Stimulated activated CD4-positive, alpha-beta T cell treated with anti-CD3 and anti-CD28 coated beads, Interleukin-4, amount 100 ng/mL, for 48 hours (primary cell): ENCODE data around the gene IGSF21.

Experiments
- DNase-seq, 2 donors: peaks; one replicate each; pipeline ENCODE4 v3.0.0-alpha.2; 2020; ENCODE audit warnings: low read depth in 2 of 2

IGSF21 gene

DNA sequence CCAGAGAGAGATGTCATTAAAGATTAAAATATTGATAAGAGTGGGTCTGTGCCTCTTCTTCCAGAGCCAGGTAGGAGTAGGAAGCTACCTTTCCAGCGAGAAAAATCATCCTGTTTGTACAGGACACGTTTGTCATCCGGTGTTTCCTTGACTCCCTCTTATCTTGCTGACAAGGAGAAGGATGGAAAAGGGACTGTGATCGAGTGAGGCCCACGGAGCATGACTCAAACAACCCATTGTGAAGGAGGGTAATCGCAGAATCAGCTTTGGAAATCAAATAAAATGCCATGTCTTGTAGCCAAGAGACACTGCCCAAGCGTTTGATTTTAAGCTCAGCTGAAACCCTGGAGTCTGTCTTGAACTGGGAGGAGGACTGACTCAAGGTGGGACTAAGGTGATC is 97.7 kb downstream of the IGSF21 start:
- DNase-seq: no peak

DNA sequence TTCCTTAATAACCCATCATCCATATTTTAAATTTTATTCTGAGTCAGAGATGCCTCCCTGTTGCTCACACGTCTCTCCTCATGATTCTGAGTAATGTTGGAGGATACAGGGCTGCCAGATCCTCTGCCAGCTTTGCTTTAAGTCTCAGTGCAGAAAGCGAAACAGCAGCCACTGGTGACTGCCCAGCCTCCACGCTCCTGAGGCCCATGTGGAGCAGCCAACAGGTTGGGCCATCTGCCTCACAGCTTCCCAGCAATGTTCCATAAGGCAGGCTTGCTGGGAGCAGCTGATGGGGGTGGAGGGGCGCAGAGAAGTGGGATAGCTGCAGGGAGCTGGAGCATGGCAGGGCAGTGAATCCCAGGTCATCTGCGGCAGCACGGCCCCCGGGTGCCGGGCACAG is 104.2 kb downstream of the IGSF21 start:
- DNase-seq: no peak

DNA sequence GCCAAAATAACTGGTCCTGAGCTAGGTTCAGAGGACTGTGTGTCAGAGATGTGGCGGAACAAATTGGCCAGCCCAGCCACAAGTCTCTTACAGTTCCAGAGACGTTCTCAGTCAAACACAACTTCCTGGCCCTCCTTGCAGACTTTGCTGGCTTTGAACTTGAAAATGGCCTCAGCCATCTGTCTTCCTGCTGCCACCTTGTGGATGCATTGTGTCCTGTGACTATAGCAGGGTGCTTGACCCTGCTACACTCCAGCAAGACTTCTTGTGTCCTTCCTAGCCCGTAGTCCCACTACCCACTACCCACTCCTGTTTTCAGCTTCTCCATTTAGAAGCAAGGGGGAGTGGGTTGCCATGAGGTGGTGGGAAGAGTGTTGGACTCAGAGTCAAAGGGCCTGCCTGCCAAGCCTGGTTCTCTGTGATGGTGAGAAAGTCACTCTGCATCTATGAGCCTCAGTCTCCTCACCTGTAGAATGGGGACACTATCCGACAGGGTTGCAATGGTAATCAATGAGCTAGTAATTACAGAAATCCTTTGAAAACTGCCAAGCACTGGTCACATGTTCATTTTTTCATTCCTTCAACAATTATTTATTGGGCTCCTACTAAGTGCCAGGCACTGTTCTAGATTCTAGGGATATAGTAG is 109.9 kb downstream of the IGSF21 start:
- DNase-seq: no peak

DNA sequence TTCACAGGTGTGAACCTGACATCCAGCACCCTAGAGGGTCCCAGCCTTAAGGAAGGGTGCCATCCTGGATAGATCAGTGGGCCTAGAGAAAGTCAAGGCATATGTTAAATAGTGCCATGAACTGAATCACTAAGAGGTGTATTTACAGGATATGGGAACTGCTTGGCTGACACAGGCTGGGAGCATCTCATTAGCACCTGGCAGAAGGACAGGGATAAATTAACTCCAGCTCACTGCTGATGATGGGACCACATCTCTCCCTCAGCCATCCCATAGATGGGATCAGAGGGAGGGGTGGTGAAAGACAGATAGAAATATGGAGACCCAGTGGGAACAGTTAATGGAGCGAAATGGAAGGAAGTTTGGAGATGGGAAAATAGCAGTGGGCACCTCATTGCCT is 122.0 kb downstream of the IGSF21 start:
- no peak for DNase-seq

DNA sequence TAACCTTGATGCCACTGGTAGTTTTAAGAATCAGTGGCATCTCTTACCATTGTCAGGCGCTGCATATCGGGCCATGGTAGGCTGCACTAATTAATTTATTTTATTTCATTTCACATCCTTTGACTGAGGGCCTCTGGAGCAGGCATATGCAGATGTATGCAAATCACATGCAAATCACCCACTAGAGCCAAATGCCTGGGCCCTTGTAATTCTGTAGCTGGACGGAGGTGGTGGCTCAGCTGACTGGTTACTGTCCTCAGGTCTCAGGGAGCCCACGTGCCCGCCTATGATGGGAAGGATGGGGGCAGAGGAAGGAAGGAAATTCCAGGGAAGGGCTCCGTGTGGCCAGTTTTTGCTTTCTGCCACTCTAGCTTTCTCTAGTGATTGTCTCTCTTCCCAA is 122.7 kb downstream of the IGSF21 start:
- no peak for DNase-seq

DNA sequence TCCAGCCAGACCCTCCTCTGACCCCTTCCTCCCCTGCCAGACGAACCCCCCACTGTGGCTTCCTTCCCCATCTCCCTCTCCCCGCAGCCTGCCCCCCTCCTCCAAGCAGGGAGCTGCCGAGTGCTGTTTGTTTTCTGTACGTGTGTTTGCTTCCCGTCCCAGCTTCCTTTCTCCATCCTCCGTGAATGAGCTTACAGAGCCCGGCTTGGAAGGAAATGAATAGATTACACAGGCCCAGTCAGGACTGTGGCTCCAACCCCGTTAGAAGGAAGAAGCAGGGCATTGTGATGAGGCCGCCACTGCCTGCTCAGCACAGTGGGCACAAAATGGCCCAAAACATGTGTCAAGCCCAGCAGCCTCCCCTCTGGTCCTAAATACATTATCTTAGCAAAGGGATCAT is 123.2 kb downstream of the IGSF21 start:
- no peak for DNase-seq

DNA sequence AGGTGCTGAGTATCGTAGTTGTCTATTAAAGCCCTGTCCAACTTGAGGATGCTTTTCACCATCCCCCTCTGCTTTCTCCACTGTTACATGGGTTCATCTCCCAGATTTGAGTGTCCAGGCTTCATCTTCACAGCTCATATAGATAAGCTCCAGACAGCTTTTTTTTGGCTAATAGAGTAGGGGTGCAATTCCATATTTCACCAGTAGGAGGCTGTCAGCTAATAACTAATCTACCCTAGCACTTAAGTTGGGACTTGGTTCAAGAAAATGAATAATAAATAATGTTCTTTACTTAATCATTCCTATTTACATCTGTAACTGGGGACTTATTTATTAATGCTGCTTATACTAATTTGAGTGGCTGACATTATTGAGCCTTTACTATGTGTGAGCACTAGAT is 124.5 kb downstream of the IGSF21 start:
- no peak for DNase-seq

DNA sequence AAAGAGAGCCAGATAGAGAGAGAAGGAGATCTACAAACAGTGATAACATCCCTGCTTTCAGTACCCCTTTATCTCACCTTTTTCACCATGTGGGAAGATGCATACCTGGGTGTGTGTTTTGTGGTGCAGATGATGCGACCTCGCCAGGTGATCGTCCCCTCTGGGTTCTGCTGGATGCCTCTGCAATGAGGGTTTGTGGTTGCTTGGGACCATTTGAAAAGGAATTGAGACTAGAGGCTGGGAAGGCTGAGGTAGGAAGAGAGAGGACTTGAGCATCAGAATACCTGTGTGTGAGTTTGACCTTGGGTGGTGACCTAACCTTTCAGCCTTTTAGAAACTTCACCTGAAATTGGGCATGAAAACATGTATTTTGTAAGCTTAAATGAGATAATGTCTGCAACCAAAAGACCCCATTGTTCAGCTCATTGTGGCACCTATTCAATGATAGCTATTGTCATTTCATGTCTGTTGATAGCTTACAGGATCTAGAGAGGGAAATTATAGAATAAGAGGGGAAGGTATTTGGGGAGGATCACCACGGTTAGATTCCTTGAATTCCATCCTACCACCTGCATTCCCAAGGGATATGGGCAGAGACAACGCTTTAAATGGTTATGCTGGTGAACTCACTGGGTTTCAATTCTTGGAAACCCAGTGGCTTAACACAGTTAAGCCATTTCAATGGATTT is 125.7 kb downstream of the IGSF21 start:
- DNase-seq: no peak

DNA sequence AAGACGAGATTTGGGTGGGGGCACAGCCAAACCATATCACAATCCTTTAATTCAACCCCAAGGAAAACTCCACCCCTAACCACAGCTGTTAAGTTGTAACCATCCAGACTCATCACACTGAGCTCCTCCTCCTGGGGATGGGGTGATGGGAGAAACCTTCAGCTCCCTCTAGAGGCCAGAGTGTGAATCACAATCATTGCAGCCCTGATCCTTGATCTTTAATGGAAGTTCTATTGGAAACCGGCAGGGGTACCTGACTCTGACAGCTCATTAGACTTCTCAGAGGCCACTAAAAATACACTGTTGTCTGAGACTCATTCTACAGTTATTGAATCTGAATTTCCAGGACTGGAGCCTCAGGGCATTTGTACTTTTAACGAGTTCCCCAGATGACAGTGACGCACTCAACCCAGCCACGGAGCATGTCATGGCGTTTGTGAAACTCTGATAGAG is 127.2 kb downstream of the IGSF21 start:
- DNase-seq: peak in 1 of 2 donors; percentile 2

DNA sequence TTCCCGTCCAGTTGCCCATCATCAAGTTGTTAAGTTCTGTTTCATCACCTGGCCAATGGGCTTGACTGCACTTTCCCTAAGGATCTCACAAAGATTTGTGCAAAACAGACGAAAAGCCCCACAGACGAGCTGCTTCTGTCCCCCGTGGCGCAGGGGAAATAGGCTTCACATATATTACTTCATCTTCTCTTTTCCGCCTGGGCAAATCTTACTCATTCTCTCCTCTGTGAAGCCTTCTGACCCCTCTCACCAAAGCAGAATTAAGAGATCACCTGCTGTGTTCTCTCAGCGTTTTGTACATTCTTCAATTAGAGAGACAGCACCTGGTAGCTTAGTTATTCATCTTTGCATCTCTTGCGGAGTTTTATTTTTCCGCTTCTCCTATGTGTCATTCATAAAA is 129.8 kb downstream of the IGSF21 start:
- DNase-seq: no peak

DNA sequence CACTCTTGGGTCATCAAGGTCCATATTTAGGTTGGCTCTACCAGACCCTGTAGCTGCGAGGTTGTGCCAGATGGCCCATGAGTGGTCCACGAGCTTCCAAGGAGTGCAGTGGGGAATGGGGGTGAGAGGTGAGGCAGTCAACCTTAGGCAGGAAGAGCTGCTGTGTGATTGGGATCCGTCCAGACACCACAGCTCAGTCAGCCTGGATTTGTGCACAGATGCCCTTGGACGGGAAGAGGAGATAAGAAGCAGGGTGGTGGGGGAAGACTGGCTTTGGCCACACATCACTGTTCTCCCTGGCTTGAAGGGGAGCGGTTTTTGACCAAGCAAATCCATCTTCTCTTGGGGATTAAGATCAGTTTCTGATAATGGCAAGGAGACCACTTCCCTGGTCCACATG is 130.6 kb downstream of the IGSF21 start:
- no peak for DNase-seq

DNA sequence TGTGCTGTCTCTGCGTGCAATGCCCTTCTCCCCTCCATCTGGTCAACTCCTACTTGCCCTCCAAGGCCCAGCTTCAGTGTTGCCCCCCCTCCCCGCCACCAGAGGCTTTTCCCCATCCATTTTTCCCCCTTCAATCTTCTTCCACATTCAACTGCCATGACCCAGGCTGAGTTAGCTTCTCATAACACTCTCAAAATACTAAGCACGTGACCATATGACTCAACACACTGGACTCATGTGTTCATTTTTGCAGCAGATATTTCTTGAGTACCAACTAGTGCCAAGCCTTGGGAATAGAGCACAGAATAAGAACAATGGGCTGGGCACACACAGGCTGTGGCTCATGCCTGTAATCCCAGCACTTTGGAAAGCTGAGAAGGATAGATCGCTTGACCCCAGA is 132.1 kb downstream of the IGSF21 start:
- DNase-seq: no peak

DNA sequence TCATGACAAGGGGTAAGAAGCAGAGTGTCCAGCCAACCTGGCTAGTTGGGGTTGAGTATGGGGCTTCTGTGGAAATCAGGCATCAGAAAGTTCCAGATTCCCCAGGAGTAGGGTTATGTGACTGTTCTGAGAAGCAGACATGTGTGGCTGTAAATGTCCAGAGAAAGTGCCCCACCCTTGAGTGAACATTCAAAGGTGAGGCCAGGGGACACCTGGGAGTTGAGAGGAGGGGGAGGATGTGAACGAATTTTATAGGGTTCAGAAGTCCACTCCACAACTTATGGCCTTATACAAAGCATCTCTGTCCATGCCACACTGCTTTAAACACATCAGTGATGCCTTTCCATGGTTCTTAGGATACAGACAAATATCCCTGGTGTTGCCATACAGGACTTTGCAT is 133.3 kb downstream of the IGSF21 start:
- no peak for DNase-seq

DNA sequence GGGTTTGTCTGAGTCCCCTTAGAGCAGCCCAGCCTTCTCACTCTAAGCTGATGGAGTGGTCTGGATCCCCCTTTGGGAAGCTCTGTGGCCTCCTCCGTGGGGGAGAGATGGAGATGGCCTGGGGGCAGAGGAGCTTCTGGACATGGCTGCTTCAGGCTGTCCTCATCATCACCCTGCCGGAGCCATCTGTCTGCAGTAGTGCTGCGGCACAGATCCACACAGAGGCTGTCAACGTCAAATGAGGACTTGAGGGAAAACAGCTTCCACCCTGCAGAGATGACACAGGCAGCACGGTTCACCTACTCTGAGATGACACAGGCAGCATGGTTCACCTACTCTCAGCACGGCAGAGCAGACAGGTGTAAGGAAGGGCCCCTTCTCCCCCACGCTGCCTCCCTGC is 134.3 kb downstream of the IGSF21 start:
- DNase-seq: no peak

DNA sequence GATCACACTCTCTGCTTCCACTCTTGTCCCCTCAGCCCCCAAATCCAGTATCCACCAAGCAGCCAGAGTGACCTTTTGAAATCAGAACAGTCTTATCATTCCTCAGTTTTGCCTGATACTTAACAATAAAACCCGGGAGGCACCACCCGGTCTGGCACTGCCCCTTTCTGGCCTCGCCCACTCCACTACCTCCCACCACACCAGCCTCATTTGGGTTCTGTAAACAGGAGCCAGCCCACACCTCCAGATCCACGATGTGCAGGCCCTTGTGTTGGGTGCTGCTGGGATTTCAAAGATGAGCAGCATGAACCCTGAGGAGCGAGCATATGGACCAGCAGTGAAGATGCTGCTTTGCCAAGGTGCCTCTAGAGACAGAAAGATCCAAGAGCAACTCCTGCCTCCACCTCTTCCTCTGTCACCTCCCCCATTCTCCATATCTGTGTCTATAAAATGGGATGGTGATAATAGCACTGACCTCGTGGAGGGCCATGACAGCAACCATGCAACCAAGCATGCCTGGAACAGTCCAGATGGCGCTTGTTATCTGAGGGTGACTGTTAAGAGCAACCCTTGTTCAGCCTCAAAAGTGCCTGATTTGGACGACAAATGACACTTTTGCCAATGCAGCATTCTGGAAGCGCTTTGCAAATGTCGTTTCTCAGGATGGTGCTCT is 136.0 kb downstream of the IGSF21 start:
- DNase-seq: no peak

DNA sequence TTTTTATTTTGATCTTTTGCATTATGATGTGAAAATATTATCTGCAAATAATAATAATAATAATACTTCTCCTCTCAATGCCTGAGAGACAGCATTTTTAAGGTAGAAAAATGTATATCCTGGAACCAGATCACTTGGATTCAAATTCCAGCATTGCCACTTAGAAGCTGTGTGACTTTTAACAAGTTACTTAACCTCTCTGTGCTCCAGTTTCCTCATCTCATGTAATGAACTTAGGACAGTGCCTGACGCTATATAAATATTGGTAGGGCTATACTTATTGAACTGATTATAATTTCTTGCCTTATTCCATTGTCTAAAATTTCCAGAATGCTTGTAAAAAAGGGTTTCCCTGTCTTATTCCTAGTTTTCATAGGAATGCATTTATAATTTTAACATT is 137.2 kb downstream of the IGSF21 start:
- DNase-seq: no peak

DNA sequence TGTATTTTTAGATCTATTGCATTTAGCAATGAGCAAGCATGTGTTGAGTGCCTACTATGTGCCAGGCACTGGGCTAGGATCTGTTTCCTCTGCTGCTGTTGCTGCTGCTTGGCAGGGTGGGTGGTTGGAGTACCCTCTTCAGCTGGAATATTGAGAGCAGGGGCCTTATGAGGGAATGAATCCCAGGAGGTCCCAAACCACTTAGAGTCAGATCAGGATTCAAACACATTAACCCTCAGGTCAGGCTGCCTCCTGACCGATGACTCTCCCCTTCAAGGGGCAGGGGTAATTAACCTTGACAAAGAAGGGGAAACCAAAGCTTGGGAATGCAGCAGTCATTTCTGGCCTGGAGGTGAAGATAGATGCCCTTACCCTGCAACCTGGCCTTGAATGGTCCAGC is 138.0 kb downstream of the IGSF21 start:
- no peak for DNase-seq

DNA sequence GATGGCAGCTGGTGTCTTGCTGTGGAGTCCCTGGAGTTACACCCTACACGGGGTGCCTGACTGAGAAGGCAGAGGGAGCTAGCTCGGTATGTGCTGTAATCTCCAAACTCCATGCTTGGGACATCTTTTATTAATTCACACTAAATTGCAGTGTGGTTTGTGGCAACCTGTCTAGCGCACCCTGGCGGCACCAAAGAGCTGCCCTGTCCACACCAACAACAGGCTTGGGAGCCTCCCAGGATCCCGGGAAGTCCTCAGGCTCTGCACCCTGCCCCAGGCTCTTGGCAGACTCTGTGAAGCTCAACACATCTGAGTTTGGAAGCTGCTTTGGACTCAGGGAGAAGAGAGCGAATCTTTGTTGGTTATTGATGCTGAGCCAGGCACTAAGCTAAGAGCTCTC is 138.9 kb downstream of the IGSF21 start:
- no peak for DNase-seq

DNA sequence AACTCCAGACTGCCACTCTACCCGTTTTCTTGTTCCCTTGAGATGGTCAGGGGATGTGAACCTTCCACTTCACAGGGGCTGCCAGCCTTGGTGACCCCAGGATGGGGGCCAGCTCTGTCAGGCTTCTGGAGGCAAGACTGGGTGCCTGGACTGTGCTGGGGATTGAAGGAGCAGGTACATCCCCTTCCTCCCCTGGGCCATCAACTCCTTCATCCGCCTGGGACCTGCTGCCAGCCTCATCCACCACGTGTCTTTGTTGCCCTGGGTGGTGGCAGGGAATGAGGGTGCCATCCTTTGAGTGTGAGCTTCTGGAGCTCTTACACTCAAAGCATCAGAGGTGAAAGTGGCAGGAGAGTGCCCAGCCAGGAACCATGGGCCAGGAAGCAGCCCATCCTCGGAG is 139.6 kb downstream of the IGSF21 start:
- no peak for DNase-seq

DNA sequence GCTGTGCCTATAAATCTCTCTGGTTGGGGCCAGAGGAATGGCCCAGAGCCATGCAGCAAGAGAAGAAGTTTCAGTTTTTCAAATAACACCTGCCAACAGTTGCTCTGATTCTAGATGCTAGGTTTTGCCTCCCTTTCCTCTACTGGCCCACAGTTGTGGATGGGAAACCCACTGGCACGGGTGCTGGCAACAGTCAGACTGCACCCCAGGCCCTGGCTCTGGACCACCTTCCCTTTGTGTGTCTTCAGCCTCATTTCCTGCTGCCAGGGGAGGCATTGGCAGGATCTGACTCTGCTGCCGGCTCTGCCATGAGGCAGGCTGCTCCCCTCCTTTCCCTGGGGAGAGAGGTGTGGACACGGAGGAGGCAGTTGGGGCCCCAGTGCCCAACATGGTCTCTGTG is 142.0 kb downstream of the IGSF21 start:
- DNase-seq: no peak

DNA sequence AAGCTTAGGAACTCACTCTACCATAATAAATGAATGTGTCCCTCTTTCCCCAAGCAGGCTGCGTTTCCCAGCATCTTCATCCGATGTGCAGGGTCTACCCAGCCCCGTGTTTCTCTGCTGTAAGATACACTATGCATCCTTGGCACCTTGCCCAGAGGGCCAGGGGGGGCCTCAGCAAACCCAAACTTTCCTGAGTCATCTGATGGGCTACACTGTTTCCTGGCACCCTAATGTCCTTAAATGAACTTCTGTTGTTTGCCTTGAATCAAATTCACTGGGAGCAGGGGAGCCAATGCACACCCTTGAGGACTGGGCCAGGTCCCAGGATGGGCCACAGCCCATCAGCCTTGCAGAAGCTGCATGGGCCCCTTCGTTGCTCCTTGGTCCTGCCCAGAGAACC is 145.5 kb downstream of the IGSF21 start:
- no peak for DNase-seq

DNA sequence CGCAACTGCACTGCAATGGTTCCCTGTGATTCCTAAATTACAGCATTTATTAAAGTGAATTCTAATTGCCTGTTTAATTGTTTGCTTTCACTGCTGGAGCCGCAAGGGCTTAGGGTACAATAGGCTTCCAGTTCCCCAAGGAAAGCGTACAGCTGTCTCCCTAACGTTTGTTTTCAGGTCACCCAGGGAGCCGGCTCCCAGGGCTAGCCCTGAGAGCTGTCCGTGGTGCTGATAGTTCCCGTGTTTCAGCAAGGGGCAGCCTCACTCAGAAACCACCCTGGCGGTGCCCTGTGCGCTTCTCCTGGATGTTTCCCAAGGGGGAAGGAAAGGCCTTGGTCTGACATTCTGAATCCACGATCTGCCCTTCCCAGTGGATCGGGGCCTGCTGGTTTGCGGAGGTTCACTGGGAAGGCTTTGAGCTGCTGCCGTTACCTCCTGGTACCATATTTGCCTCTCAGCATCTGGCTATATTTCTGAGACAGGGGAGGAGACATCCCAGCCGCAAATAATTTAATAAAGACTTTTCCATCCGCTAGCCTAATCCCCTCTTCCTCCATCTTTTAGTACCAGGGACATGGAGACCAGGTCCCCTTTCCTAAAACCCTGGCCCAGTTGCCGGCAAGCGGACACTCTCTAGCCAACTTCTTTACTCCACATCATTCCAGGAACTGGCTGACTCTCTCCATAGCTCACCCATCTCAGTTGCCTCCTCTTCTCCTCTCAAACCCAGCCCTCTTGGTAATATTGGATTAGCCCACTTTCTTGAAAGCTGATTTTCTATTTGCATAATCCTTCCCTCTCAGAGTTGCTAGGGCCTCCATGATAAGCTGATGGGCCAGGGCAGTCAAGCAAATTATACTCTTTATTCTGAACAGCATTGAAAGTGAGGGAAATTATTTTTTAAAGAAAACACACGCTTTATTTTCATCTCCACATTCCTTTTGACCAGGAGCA is 149.0 kb downstream of the IGSF21 start:
- DNase-seq: peak; percentile 2 to 23
